Measurements from ENCODE around the gene UNC119B. TPM values are rescaled to one million over a fixed set of nuclear protein-coding genes. Genes with fewer than 3 reads are reported as not detected.

Gene UNC119B
- total RNA-seq, 2 donors from 2014 or later, result 52.8 to 60.7 TPM

- Histone ChIP-seq H3K9me3 (ENCODE audit: control insufficient read depth, low read length) (no peaks in the 10 kb centered on the region), H3K27ac (ENCODE audit: low read depth, low read length) (no peak overlapping the region), H3K4me3 (ENCODE audit: low read length) (no peak overlapping the region), H3K36me3 (ENCODE audit: control insufficient read depth, insufficient read depth, low read length) (peaks cover 92% of the 10 kb centered on the region), H3K27me3 (ENCODE audit: control insufficient read depth, insufficient read depth, low read length, poor library complexity, severe bottlenecking) (no peaks in the 10 kb centered on the region), H3K4me1 (ENCODE audit: control insufficient read depth, insufficient read depth, low read length) (no peaks in the 10 kb centered on the region), H3K9ac (ENCODE audit: extremely low read depth, low read length, poor library complexity, severe bottlenecking) (no peak overlapping the region)
- no peak for DNase-seq
- Mint-ChIP-seq H3K4me3 (no peak overlapping the region), H3K27ac (no peak overlapping the region), H3K27me3 (ENCODE audit: insufficient read depth) (no peaks in the 10 kb centered on the region), H3K9me3 (no peaks in the 10 kb centered on the region), H3K4me1 (peaks cover 2% of the 10 kb centered on the region), H3K36me3 (ENCODE audit: low read depth) (peaks cover 68% of the 10 kb centered on the region)
- 96% methylated on average over 4 to 7 of the region's 7 CpGs for WGBS, 2 experiments (ENCODE audit: insufficient coverage in 1 of 2, insufficient read length in 1 of 2)
- no peak for TF ChIP-seq CTCF (conservative IDR thresholded peaks at IDR 0.05)
Measured at GRCh38 chr12:120699553-120699952, 10.7 kb upstream of the UNC119B start.

- H3K36me3 Mint-ChIP-seq (ENCODE audit: low read depth), result peaks cover 57% of the 10 kb centered on the region
- H3K4me1 ChIP-seq (ENCODE audit: control insufficient read depth, insufficient read depth, low read length), result no peaks in the 10 kb centered on the region
- TF ChIP-seq CTCF (conservative IDR thresholded peaks at IDR 0.05), result no peak
- H3K9me3 ChIP-seq (ENCODE audit: control insufficient read depth, low read length), result no peaks in the 10 kb centered on the region
- H3K36me3 ChIP-seq (ENCODE audit: control insufficient read depth, insufficient read depth, low read length), result peaks cover 89% of the 10 kb centered on the region
- DNase-seq, result no peak
- H3K9me3 Mint-ChIP-seq, result no peaks in the 10 kb centered on the region
- H3K4me1 Mint-ChIP-seq, result peaks cover 2% of the 10 kb centered on the region
- H3K4me3 ChIP-seq (ENCODE audit: low read length), result no peak overlapping the region
- H3K27ac Mint-ChIP-seq, result peak overlapping the region; percentile 11
- H3K4me3 Mint-ChIP-seq, result no peak overlapping the region
- no peak overlapping the region for H3K27ac ChIP-seq (ENCODE audit: low read depth, low read length)
- no peak overlapping the region for H3K9ac ChIP-seq (ENCODE audit: extremely low read depth, low read length, poor library complexity, severe bottlenecking)
- H3K27me3 ChIP-seq (ENCODE audit: control insufficient read depth, insufficient read depth, low read length, poor library complexity, severe bottlenecking), result no peaks in the 10 kb centered on the region
- WGBS, 2 experiments (ENCODE audit: insufficient coverage in 1 of 2, insufficient read length in 1 of 2), result 94 to 100% methylated on average over 5 of the region's 5 CpGs
- H3K27me3 Mint-ChIP-seq (ENCODE audit: insufficient read depth), result no peaks in the 10 kb centered on the region
Measured at GRCh38 chr12:120700886-120701285, 9.4 kb upstream of the UNC119B start.

GRCh38 chr12:120702637-120703036, 7.6 kb upstream of the UNC119B start:
- H3K4me1 Mint-ChIP-seq, result peaks cover 2% of the 10 kb centered on the region
- no peak overlapping the region for H3K27ac Mint-ChIP-seq
- no peak for TF ChIP-seq CTCF (conservative IDR thresholded peaks at IDR 0.05)
- no peak for DNase-seq
- Histone ChIP-seq H3K9ac (ENCODE audit: extremely low read depth, low read length, poor library complexity, severe bottlenecking) (no peak overlapping the region), H3K4me3 (ENCODE audit: low read length) (no peak overlapping the region), H3K4me1 (ENCODE audit: control insufficient read depth, insufficient read depth, low read length) (no peaks in the 10 kb centered on the region), H3K27ac (ENCODE audit: low read depth, low read length) (no peak overlapping the region), H3K9me3 (ENCODE audit: control insufficient read depth, low read length) (no peaks in the 10 kb centered on the region), H3K27me3 (ENCODE audit: control insufficient read depth, insufficient read depth, low read length, poor library complexity, severe bottlenecking) (no peaks in the 10 kb centered on the region), H3K36me3 (ENCODE audit: control insufficient read depth, insufficient read depth, low read length) (peaks cover 71% of the 10 kb centered on the region)
- H3K9me3 Mint-ChIP-seq, result no peaks in the 10 kb centered on the region
- whole genome bisulfite sequencing, 2 experiments (ENCODE audit: insufficient coverage in 1 of 2, insufficient read length in 1 of 2), result 96 to 100% methylated on average over 1 of the region's 1 CpG
- H3K27me3 Mint-ChIP-seq (ENCODE audit: insufficient read depth), result no peaks in the 10 kb centered on the region
- peaks cover 39% of the 10 kb centered on the region for H3K36me3 Mint-ChIP-seq (ENCODE audit: low read depth)
- no peak overlapping the region for H3K4me3 Mint-ChIP-seq

All from endodermal cell (in vitro differentiated cells).